GM23338 (cell line): Measurements from ENCODE around the gene BRSK1.

Experiments
- CREB1 ChIP-seq: fragments of 250-450 bp; sonication (Bioruptor Pico); IDR thresholded peaks from 2 replicates; pipeline ENCODE4 v1.5.0; 2020; ENCODE audit warnings: low read depth, mild to moderate bottlenecking, moderate library complexity
- EZH2 ChIP-seq: fragments of 200-600 bp; sonication (generic); IDR thresholded peaks from one replicate; pipeline ENCODE4 v1.8.0; 2017; ENCODE audit warnings: antibody characterized with exemption, mild to moderate bottlenecking, low read depth; ENCODE audit not compliant: unreplicated experiment
- EZH2phosphoT487 ChIP-seq: fragments of 200-600 bp; sonication (generic); IDR thresholded peaks from one replicate; pipeline ENCODE4 v1.8.1; 2018; ENCODE audit warnings: antibody characterized with exemption; ENCODE audit not compliant: unreplicated experiment
- JUNB ChIP-seq: IDR thresholded peaks from one replicate; pipeline ENCODE4 v1.6.1; 2016; ENCODE audit warnings: antibody characterized with exemption; ENCODE audit not compliant: unreplicated experiment
- NANOG ChIP-seq: IDR thresholded peaks from 2 replicates; pipeline ENCODE4 v1.6.1; 2016; ENCODE audit warnings: antibody characterized with exemption, borderline replicate concordance
- POLR2AphosphoS5 ChIP-seq: IDR thresholded peaks from 2 replicates; pipeline ENCODE4 v1.6.1; 2016; ENCODE audit warnings: antibody characterized with exemption, low read depth
- REST ChIP-seq: IDR thresholded peaks from one replicate; pipeline ENCODE4 v1.6.1; 2018; ENCODE audit warnings: antibody characterized with exemption; ENCODE audit not compliant: unreplicated experiment
- TF ChIP-seq, protein P1 (sequence below), 2 experiments: fragments of 200-600 bp in 1 of 2; sonication (generic) in 1 of 2; conservative IDR thresholded peaks; 2 replicates each; pipeline versions ENCODE4 v1.5.1 to v1.6.1; 2016 to 2017; ENCODE audit warnings: antibody characterized with exemption in 2 of 2, low read depth in 2 of 2, mild to moderate bottlenecking in 2 of 2, moderate library complexity in 1 of 2

GRCh38 chr19:55348317-55349034 is 64.7 kb downstream of the BRSK1 start:
- TF ChIP-seq, protein P1, sequence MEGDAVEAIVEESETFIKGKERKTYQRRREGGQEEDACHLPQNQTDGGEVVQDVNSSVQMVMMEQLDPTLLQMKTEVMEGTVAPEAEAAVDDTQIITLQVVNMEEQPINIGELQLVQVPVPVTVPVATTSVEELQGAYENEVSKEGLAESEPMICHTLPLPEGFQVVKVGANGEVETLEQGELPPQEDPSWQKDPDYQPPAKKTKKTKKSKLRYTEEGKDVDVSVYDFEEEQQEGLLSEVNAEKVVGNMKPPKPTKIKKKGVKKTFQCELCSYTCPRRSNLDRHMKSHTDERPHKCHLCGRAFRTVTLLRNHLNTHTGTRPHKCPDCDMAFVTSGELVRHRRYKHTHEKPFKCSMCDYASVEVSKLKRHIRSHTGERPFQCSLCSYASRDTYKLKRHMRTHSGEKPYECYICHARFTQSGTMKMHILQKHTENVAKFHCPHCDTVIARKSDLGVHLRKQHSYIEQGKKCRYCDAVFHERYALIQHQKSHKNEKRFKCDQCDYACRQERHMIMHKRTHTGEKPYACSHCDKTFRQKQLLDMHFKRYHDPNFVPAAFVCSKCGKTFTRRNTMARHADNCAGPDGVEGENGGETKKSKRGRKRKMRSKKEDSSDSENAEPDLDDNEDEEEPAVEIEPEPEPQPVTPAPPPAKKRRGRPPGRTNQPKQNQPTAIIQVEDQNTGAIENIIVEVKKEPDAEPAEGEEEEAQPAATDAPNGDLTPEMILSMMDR (conservative IDR thresholded peaks at IDR 0.05; ENCODE audit: low read depth in 2 of 2): no peak
- TF ChIP-seq CREB1 (CRISPR knock-in tag) (no peak), REST (no peak), EZH2phosphoT487 (no peak), POLR2AphosphoS5 (0 out of 2 replicates have a peak, but pooled peaks have one; percentile 13), JUNB (no peak), EZH2 (no peak), NANOG (no peak)
